ENCODE measurements around the gene ACKR2. TPM values are rescaled to one million over a fixed set of nuclear protein-coding genes. Genes with fewer than 3 reads are reported as not detected.

Gene ACKR2
- polyA plus RNA-seq, 1 donor from 2014 or later: not detected

- no peaks in the 10 kb centered on the region for H3K36me3 ChIP-seq (ENCODE audit: insufficient read depth, low read length)
- H3K9ac ChIP-seq (ENCODE audit: low read length): no peak overlapping the region
- no peak overlapping the region for H3K4me2 ChIP-seq (ENCODE audit: low read length)
- H3K27me3 ChIP-seq (ENCODE audit: insufficient read depth, low read depth, low read length): no peaks in the 10 kb centered on the region
- H3K4me3 ChIP-seq (ENCODE audit: low read length): no peak overlapping the region
- TF ChIP-seq POLR2AphosphoS5 (IDR thresholded peaks at IDR 0.05) (no peak), REST (IDR thresholded peaks at IDR 0.05; ENCODE audit: borderline replicate concordance) (no peak), TAF1 (IDR thresholded peaks at IDR 0.05; ENCODE audit: low read depth) (no peak), MXI1 (conservative IDR thresholded peaks at IDR 0.05; ENCODE audit: poor library complexity, severe bottlenecking) (no peak), RAD21 (conservative IDR thresholded peaks at IDR 0.05) (no peak), EZH2 (IDR thresholded peaks at IDR 0.05; ENCODE audit: borderline replicate concordance, insufficient read depth, low read length, poor library complexity, severe bottlenecking) (no peak), EP300 (conservative IDR thresholded peaks at IDR 0.05; ENCODE audit: poor library complexity, severe bottlenecking) (no peak), CTCF (IDR thresholded peaks at IDR 0.05; ENCODE audit: poor library complexity, severe bottlenecking) (no peak), SMC3 (conservative IDR thresholded peaks at IDR 0.05; ENCODE audit: poor library complexity) (no peak)
- H3K27ac ChIP-seq (ENCODE audit: low read length): no peak overlapping the region
- H3K9me3 ChIP-seq (ENCODE audit: low read length): no peaks in the 10 kb centered on the region
- no peak overlapping the region for H2AFZ ChIP-seq (ENCODE audit: low read depth, low read length)
- no peaks in the 10 kb centered on the region for H4K20me1 ChIP-seq (ENCODE audit: insufficient read depth)
- no peaks in the 10 kb centered on the region for H3F3A ChIP-seq (ENCODE audit: insufficient read depth, low read length, poor library complexity, severe bottlenecking)
- no peaks in the 10 kb centered on the region for H3K79me2 ChIP-seq (replicated peaks; ENCODE audit: insufficient read depth, low read length)
- no peaks in the 10 kb centered on the region for H3K9me2 ChIP-seq (ENCODE audit: insufficient read depth, low read length)
Observed at GRCh38 chr3:42844412-42844713, 35.1 kb downstream of the ACKR2 start.

- Histone ChIP-seq H3K9ac (ENCODE audit: low read length) (no peak overlapping the region), H2AFZ (ENCODE audit: low read depth, low read length) (no peak overlapping the region), H3K4me3 (ENCODE audit: low read length) (no peak overlapping the region), H3K9me2 (ENCODE audit: insufficient read depth, low read length) (no peaks in the 10 kb centered on the region), H3K27ac (ENCODE audit: low read length) (no peak overlapping the region), H3K36me3 (ENCODE audit: insufficient read depth, low read length) (no peaks in the 10 kb centered on the region), H4K20me1 (ENCODE audit: insufficient read depth) (no peaks in the 10 kb centered on the region), H3K4me2 (ENCODE audit: low read length) (no peak overlapping the region), H3K27me3 (ENCODE audit: insufficient read depth, low read depth, low read length) (no peaks in the 10 kb centered on the region), H3K79me2 (replicated peaks; ENCODE audit: insufficient read depth, low read length) (no peaks in the 10 kb centered on the region), H3K9me3 (ENCODE audit: low read length) (no peaks in the 10 kb centered on the region), H3F3A (ENCODE audit: insufficient read depth, low read length, poor library complexity, severe bottlenecking) (no peaks in the 10 kb centered on the region)
- no peak for TF ChIP-seq RAD21 (conservative IDR thresholded peaks at IDR 0.05)
- TF ChIP-seq CTCF (IDR thresholded peaks at IDR 0.05; ENCODE audit: poor library complexity, severe bottlenecking): no peak
- no peak for TF ChIP-seq EP300 (conservative IDR thresholded peaks at IDR 0.05; ENCODE audit: poor library complexity, severe bottlenecking)
- no peak for TF ChIP-seq SMC3 (conservative IDR thresholded peaks at IDR 0.05; ENCODE audit: poor library complexity)
Observed at GRCh38 chr3:42844815-42845214, 35.6 kb downstream of the ACKR2 start.

Measured in neural cell (in vitro differentiated cells).